HepG2 (cell line): ENCODE results near the gene JDP2. TPM values are rescaled to one million over a fixed set of nuclear protein-coding genes. Genes with fewer than 3 reads are reported as not detected.

ENCODE experiments used
- ATAC-seq: fragments of 200-7000 bp; cut with Tn5 transposase; 3 replicates; pipeline ENCODE4 v1.9.1; 2020; ENCODE audit warnings: mild to moderate bottlenecking, moderate library complexity
- BruUV-seq: library from RNA; stranded (reverse); fragments of 400-500 nt; replicated peaks from 2 replicates; lab custom pipeline; 2021; lab: Mats Ljungman, UMichigan
- CTCF ChIA-PET: fragments of 300-600 bp; formaldehyde crosslinking; extraction: SDS; loops from one replicate; lab custom pipeline; 2021; ENCODE audit warnings: low total read pairs, inconsistent platforms, low intra/inter-chr PET ratio; lab: Yijun Ruan, JAX
- POLR2A ChIA-PET: fragments of 350-600 bp; sonication (Branson Sonifier 250); formaldehyde crosslinking; loops from one replicate; lab custom pipeline; 2020; ENCODE audit warnings: antibody characterized with exemption, inconsistent platforms; lab: Yijun Ruan, JAX
- DNase-seq: peaks from one replicate; pipeline ENCODE4 v3.0.0-alpha.2; 2015; ENCODE audit warnings: low spot score
- FAIRE-seq: peaks from 3 replicates; lab custom pipeline; 2011; peaks lifted over from hg19 to GRCh38; lab: Jason Lieb, UNC
- H2AFZ ChIP-seq: one replicate; pipeline ENCODE4 v1.6.1; 2011; ENCODE audit warnings: low read length, inconsistent platforms
- H3K27ac ChIP-seq: fragments of 300-600 bp; 3 replicates; pipeline ENCODE4 v1.8.0; 2011; ENCODE audit warnings: mixed run types, mild to moderate bottlenecking, mixed read lengths, low read length, inconsistent platforms; ENCODE audit not compliant: insufficient read depth; ENCODE audit errors: extremely low read length
- H3K27me3 ChIP-seq, 2 experiments: fragments of 200-600 bp in 1 of 2; 2 replicates in 1 of 2; 3 replicates in 1 of 2; pipeline versions ENCODE4 v1.6.0 to v1.8.0; 2011; ENCODE audit warnings: low read length in 2 of 2, mild to moderate bottlenecking in 2 of 2, moderate library complexity in 2 of 2, inconsistent platforms in 1 of 2; ENCODE audit not compliant: insufficient read depth in 2 of 2, control insufficient read depth in 1 of 2
- H3K36me3 ChIP-seq, 2 experiments: fragments of 200-600 bp in 1 of 2; replicated peaks in 1 of 2; 2 replicates in 1 of 2; 3 replicates in 1 of 2; pipeline versions ENCODE4 v1.5.1 to v1.8.0; 2011; ENCODE audit warnings: low read length in 2 of 2, inconsistent platforms in 1 of 2; ENCODE audit not compliant: insufficient read depth in 2 of 2, control insufficient read depth in 1 of 2
- H3K4me1 ChIP-seq: 2 replicates; pipeline ENCODE4 v1.5.1; 2012; ENCODE audit warnings: low read length, inconsistent platforms; ENCODE audit not compliant: insufficient read depth
- H3K4me2 ChIP-seq: 2 replicates; pipeline ENCODE4 v1.6.0; 2011; ENCODE audit warnings: low read depth, low read length, inconsistent platforms
- H3K4me3 ChIP-seq, 3 experiments: fragments of 200-600 bp in 1 of 3; sonication (generic), shearing (Covaris generic) in 1 of 3; replicated peaks in 1 of 3; 2 replicates each; pipeline ENCODE4 v1.5.1; 2011 to 2016; ENCODE audit warnings: low read length in 3 of 3, inconsistent platforms in 2 of 3, low read depth in 2 of 3, mild to moderate bottlenecking in 2 of 3, control low read depth in 1 of 3, mixed read lengths in 1 of 3; ENCODE audit not compliant: insufficient read depth in 1 of 3
- H3K79me2 ChIP-seq: one replicate; pipeline ENCODE4 v1.6.1; 2011; ENCODE audit warnings: low read length, inconsistent platforms; ENCODE audit not compliant: insufficient read depth
- H3K9ac ChIP-seq: 2 replicates; pipeline ENCODE4 v1.6.0; 2011; ENCODE audit warnings: mild to moderate bottlenecking, low read depth, low read length, inconsistent platforms; ENCODE audit not compliant: insufficient read depth
- H3K9me3 ChIP-seq: 2 replicates; pipeline ENCODE4 v1.5.1; 2012; ENCODE audit warnings: mild to moderate bottlenecking, low read length
- H4K20me1 ChIP-seq: 2 replicates; pipeline ENCODE4 v1.6.0; 2011; ENCODE audit warnings: inconsistent platforms, mild to moderate bottlenecking, low read length, moderate library complexity; ENCODE audit not compliant: insufficient read depth
- ARID4A ChIP-seq: sonication (generic); formaldehyde crosslinking; IDR thresholded peaks from 2 replicates; pipeline ENCODE4 v1.5.0; 2020; ENCODE audit warnings: mild to moderate bottlenecking, missing genetic modification reagents, borderline replicate concordance
- BATF2 ChIP-seq: sonication (generic); formaldehyde crosslinking; IDR thresholded peaks from 2 replicates; pipeline ENCODE4 v1.8.0; 2022; ENCODE audit warnings: mild to moderate bottlenecking, missing genetic modification reagents, moderate library complexity
- EZH2 ChIP-seq: conservative IDR thresholded peaks from 2 replicates; pipeline ENCODE4 v1.6.1; 2012; ENCODE audit warnings: mild to moderate bottlenecking, low read depth, low read length, moderate library complexity
- FOXP4 ChIP-seq: sonication (generic); formaldehyde crosslinking; IDR thresholded peaks from 2 replicates; pipeline ENCODE4 v1.4.0; 2020; ENCODE audit warnings: missing genetic modification reagents
- HOXA3 ChIP-seq: sonication (generic); formaldehyde crosslinking; IDR thresholded peaks from 2 replicates; pipeline ENCODE4 v1.5.0; 2020; ENCODE audit warnings: missing genetic modification reagents
- HOXD1 ChIP-seq: sonication (generic); formaldehyde crosslinking; IDR thresholded peaks from 2 replicates; pipeline ENCODE4 v1.5.0; 2020; ENCODE audit warnings: missing genetic modification reagents
- IKZF5 ChIP-seq: IDR thresholded peaks from 2 replicates; pipeline ENCODE4 v1.6.1; 2018; ENCODE audit warnings: missing genetic modification reagents, mild to moderate bottlenecking, missing compliant biosample characterization
- PHF21A ChIP-seq: sonication (generic); formaldehyde crosslinking; IDR thresholded peaks from 2 replicates; pipeline ENCODE4 v1.5.0; 2020; ENCODE audit warnings: mild to moderate bottlenecking, missing genetic modification reagents
- PPARG ChIP-seq: conservative IDR thresholded peaks from 2 replicates; pipeline ENCODE4 v1.6.1; 2016; ENCODE audit warnings: missing biosample characterization, missing genetic modification reagents
- SNAPC5 ChIP-seq: sonication (generic); formaldehyde crosslinking; IDR thresholded peaks from 2 replicates; pipeline ENCODE4 v1.8.1; 2023; ENCODE audit warnings: mild to moderate bottlenecking, missing genetic modification reagents, borderline replicate concordance
- ZNF230 ChIP-seq: sonication (generic); formaldehyde crosslinking; IDR thresholded peaks from 2 replicates; pipeline ENCODE4 v1.4.0; 2020; ENCODE audit warnings: mild to moderate bottlenecking, missing genetic modification reagents
- ZNF691 ChIP-seq: sonication (generic); formaldehyde crosslinking; IDR thresholded peaks from 2 replicates; pipeline ENCODE4 v1.4.0; 2020; ENCODE audit warnings: missing genetic modification reagents, low read depth, mild to moderate bottlenecking, borderline replicate concordance
- ZNF772 ChIP-seq: sonication (generic); formaldehyde crosslinking; IDR thresholded peaks from 2 replicates; pipeline ENCODE4 v1.5.0; 2020; ENCODE audit warnings: mild to moderate bottlenecking, missing genetic modification reagents
- WGBS: methylation state at CpG from one replicate; pipeline ENCODE4 v1.1.6; 2017; ENCODE audit warnings: low lambda C conversion rate; 5-methylcytosine and 5-hydroxymethylcytosine counted together
- in situ Hi-C: cut with HindIII; loops from 2 replicates; pipeline ENCODE4 v1.10.0; 2017; ENCODE audit warnings: low pct_unique_long_range_greater_than_20kb; ENCODE audit not compliant: extremely low pct_ligation_motif_present
- intact Hi-C: fragments of 100-400 bp; cut with micrococcal nuclease; formaldehyde crosslinking; loops from one replicate; pipeline ENCODE4 v1.10.0; 2022; ENCODE audit not compliant: unreplicated experiment
- polyA plus RNA-seq, 8 experiments: library from polyadenylated mRNA; depleted of rRNA in 3 of 8; stranded (reverse) in 7 of 8; unstranded in 1 of 8; fragments of >200 nt; fragmentation: Illumina TruSeq in 4 of 8; extraction: Trizol in 4 of 8; gene quantifications; 2 replicates each; pipeline versions ENCODE4 v1.2.1 to v1.2.3, GENCODE V29; 2011 to 2016; ENCODE audit warnings: low read depth in 4 of 8, missing spikeins in 1 of 8, mixed read lengths in 1 of 8; ENCODE audit not compliant: insufficient read depth in 1 of 8
- total RNA-seq, 5 experiments: library from RNA; depleted of rRNA; stranded (reverse); fragments of >200 nt; fragmentation: Illumina TruSeq; extraction: Trizol; gene quantifications; 2 replicates each; pipeline ENCODE4 v1.2.3, GENCODE V29; 2016; ENCODE audit warnings: low read depth in 1 of 5

JDP2 gene
- total and polyA plus RNA-seq, 2 of the 13 experiments (the other 11 are each of a cell fraction or from before 2014, with no cell fraction given), result 8.0 to 8.9 TPM

GRCh38 chr14:75499084-75499875 lies 71.5 kb downstream of the JDP2 start:
- H3K27me3 ChIP-seq, result no peaks in the 10 kb centered on the region; a peak in 2 of 5 replicates
- in situ Hi-C loops, result no loop called here
- WGBS, result 46% methylated on average over 13 of the region's 16 CpGs
- TF ChIP-seq HOXD1 (no peak), PHF21A (CRISPR knock-in tag) (no peak), ZNF772 (CRISPR knock-in tag) (no peak), EZH2 (no peak), HOXA3 (CRISPR knock-in tag) (no peak), IKZF5 (CRISPR knock-in tag) (no peak), FOXP4 (CRISPR knock-in tag) (no peak), ZNF691 (no peak), SNAPC5 (no peak), ARID4A (no peak), BATF2 (CRISPR knock-in tag) (no peak), PPARG (CRISPR knock-in tag) (no peak), ZNF230 (no peak)

More at GRCh38 chr14:75499084-75499875, 71.5 kb downstream of the JDP2 start:
- Histone ChIP-seq H3K4me3 (no peak overlapping the region), H4K20me1 (no peaks in the 10 kb centered on the region), H3K36me3 (no peaks in the 10 kb centered on the region), H3K4me2 (no peak overlapping the region), H3K9ac (no peak overlapping the region), H3K4me1 (peaks cover 3% of the 10 kb centered on the region; the same call in 1 of the 2 replicates), H3K79me2 (no peaks in the 10 kb centered on the region), H3K9me3 (no peaks in the 10 kb centered on the region), H3K27ac (no peak overlapping the region), H2AFZ (no peak overlapping the region)
- no peak for ATAC-seq
- no TSS peak for BruUV-seq
- intact Hi-C loops, result no loop called here
- FAIRE-seq, result no peak
- DNase-seq, result no peak
- POLR2A ChIA-PET, result no interaction called here
- CTCF ChIA-PET, result no interaction called here
